RCC 7860 (cell line): Measurements from ENCODE around the gene CD209.
"Not testable (repeated sequence)": the region's sequence is repeated elsewhere in the genome, so short reads cannot be mapped to it uniquely, and the experiment has no call there.

Experiments
- DNase-seq: peaks from one replicate; pipeline ENCODE4 v3.0.0-alpha.2; 2015; ENCODE audit warnings: low spot score
- FAIRE-seq: peaks from 2 replicates; lab custom pipeline; 2012; peaks lifted over from hg19 to GRCh38; lab: Jason Lieb, UNC

Gene CD209

GRCh38 chr19:7769171-7769570, 21.8 kb upstream of the CD209 start:
- DNase-seq (no peak), FAIRE-seq (no peak)

GRCh38 chr19:7767487-7767886, 20.2 kb upstream of the CD209 start:
- DNase-seq (no peak), FAIRE-seq (no peak)

DNA sequence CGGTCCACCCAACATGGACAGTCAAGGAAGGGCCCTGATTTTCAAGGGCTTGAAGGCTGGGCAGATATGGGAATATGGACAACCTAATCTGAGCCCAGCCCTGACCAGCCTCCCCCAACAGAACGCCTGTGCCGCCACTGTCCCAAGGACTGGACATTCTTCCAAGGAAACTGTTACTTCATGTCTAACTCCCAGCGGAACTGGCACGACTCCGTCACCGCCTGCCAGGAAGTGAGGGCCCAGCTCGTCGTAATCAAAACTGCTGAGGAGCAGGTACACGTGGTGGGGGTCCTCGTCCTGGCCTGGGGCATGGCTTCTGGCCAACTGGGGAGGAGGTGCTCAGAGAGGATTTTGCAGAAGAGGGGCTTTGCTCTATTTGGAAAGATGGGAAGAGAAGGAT, 19.2 kb upstream of the CD209 start:
- DNase-seq: no peak
- no peak for FAIRE-seq

DNA sequence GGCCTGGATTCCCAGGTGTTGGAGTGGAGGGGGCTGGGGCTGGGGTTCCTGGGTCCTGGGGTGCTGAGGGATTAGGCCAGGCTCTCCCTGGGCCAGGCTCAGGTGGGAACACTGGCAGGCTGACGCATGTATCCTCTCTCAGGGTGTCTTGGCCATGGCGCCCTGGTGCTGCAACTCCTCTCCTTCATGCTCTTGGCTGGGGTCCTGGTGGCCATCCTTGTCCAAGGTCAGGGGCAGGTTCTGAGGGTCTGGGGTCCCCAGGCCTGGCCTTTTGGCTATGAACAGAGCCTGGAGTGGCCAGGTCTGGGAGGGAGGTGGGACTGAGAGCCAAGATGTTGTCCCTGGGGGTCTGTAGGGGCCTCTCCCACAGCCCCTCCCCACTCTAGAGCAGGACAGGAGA, 17.7 kb upstream of the CD209 start:
- not testable (repeated sequence) for FAIRE-seq, DNase-seq

- DNase-seq, FAIRE-seq: not testable (repeated sequence)
These were observed 16.8 kb upstream of the CD209 start for GRCh38 chr19:7764157-7764556.

- FAIRE-seq: no peak
- no peak for DNase-seq
These were observed 16.4 kb upstream of the CD209 start for GRCh38 chr19:7763696-7764095.

DNA sequence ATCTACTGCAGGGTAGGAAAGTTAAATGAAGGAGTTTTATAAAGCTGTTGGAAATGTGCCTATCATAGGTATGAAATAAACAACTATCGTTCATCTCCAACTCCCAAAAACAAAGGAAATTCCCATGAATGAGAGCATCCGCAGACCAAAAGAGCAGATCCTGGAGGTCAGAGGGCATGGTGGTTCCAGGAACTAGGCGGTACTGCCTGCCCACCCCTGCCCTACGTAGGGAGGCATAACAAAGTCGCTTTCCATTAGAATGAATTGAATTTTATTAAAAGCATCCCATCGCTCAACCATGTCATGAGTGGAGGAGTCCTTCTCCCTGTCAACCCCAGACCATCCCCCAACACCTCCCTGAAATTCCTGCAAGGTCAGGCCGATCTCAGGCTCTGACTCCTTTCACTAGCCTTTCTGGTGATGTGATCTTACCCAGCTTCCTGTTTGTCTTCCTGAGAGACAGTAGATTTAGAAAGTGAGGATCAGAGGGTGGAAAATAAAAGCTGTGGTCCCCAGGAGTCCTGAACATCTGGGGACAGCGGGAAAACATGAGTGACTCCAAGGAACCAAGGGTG, 15.5 kb upstream of the CD209 start, which contains the start of gene CLEC4M:
Gene CLEC4M, plus strand, starts transcription at position 525 of the 575 bp plus-strand sequence. Its CDS starts 24 bp downstream, at position 549.
- DNase-seq (no peak), FAIRE-seq (no peak)

- DNase-seq (no peak), FAIRE-seq (no peak)
These were observed 11.8 kb upstream of the CD209 start for GRCh38 chr19:7759156-7759555.

DNA sequence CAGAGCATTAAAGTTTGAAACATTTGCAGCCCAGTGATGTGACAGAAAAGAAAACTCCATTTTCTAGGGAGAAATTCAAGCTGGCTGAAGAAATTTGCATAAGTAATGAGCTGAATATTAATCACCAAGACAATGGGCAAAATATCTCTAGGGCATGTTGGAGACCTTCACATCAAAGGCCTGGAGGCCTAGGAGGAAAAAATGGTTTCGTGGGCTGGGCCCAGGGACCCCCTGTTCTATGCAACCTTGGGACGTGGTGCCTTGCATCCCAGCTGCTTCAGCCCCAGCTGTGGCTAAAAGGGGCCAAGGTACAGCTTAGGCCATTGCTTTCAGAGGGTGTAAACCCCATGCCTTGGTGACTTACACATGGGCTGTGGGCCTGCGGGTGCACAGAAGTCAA, 10.0 kb upstream of the CD209 start:
- DNase-seq: no peak
- FAIRE-seq: no peak

GRCh38 chr19:7756258-7756657, 8.9 kb upstream of the CD209 start:
- FAIRE-seq: no peak
- no peak for DNase-seq

DNA sequence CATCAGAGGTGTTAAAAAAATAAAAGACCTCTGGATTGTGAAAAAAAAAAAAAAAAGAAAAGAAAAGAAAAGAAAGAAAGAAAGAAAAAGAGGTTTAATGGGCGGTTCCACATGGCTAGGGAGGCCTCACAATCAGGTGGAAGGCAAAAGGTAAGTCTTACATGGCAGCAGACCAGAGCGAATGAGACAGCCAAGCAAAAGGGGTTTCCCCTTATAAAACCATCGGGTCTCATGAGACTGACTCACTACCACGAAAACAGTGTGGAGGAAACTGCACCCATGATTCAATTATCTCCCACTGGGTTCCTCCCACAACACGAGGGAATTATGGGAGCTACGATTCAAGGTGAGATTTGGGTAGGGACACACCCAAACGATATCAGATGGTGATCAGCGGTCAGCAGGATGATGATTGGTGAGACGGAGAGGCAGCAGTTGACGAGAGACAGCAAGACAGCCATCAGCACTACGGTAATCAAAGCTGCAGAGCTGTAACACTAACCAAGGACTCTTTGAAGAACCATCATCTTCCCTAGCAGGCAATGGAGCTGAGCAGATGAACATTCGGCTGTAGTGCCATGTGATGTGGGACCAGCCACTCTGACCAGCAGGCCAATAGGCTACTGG, 3.9 kb upstream of the CD209 start:
- DNase-seq (no peak), FAIRE-seq (no peak)

DNA sequence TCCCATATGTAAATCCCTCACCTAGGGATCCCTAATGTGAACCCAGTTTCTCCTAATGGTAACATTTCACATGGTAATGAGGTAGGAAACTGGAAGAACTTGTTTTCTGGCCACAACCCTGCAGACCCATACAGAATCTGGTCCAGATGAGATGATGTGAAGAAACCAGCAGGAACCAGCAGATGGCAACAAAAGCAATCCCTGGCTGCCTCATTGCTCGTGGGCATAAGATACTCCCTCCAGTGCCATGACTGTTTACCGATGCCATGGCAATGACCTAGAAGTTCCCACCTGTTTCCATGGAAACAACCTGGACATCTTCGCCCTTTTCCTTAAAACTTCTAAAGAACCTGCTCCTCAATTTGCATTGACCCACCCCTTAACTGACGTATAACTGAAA, 1.4 kb upstream of the CD209 start:
- no peak for FAIRE-seq
- DNase-seq: no peak

GRCh38 chr19:7748171-7748570, 837 bp upstream of the CD209 start:
- no peak for FAIRE-seq
- DNase-seq: no peak

GRCh38 chr19:7746306-7746705, 1.0 kb downstream of the CD209 start:
- DNase-seq, FAIRE-seq: not testable (repeated sequence)

DNA sequence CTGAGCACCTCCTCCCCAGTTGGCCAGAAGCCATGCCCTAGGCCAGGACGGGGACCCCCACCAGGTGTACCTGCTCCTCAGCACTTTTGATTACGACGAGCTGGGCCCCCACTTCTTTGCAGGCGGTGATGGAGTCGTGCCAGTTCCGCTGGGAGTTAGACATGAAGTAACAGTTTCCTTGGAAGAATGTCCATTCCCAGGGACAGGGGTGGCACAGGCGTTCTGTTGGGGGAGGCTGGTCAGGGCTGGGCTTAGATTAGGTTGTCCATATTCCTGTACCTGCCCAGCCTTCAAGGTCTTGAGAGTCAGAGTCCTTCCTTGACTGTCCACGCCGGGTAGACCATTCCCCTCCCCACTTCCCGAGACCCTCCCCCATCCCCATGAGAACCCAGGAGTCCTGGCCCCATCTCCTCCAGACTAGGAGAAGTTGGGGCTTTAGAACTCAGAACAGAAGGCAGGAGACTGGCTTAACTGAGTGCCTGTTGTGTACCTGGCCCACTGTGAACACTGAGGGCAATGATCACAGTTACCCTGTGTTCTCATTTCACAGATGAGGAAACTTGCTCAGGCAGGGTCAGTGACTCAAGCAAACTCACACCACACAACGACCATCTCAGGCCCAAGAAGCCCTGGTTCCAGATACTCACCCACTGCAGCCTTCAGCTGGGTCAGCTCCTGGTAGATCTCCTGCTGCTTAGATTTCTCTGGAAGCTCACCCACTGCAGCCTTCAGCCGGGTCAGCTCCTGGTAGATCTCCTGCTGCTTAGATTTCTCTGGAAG, 2.3 kb downstream of the CD209 start:
- DNase-seq: no peak
- no peak for FAIRE-seq

GRCh38 chr19:7744199-7744786, 3.0 kb downstream of the CD209 start:
- DNase-seq: no peak
- no peak for FAIRE-seq

DNA sequence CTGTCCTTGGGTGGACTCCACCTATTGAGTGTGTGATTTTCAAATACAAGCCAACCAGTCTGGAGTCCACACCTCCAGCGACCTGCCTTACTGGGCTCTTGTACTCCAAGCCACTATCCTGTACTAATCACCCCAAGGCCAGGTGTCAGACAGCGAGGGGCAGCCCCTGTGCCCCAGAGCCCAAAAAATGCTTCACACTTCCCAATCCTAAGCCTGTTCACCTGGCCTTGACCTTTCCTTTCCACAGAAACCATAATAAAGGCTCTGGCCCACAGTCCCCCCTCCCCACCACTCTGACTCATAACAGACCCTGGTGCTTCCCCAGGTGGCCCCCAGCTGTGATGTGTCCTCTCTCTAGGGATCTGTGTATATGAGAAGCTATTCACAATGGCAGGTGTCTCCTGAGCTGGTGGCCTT, 3.9 kb downstream of the CD209 start:
- DNase-seq (no peak), FAIRE-seq (no peak)

DNA sequence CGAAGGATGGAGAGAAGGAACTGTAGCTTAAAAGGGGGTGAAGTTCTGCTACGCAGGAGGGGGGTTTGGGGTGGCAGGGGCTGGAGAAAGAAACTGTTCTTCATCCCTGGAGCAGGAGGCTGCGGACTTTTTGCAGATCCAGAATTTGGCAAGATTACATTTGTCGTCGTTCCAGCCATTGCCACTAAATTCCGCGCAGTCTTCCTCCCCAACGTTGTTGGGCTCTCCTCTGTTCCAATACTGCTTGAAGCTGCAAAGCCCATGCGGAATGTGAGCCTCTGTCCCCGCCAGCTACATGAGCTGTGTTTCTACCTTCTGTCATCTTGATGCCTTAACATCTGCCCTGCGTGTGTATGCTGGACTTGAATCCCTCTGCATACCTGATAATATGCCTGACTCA, 4.3 kb downstream of the CD209 start:
- no peak for FAIRE-seq

GRCh38 chr19:7742575-7742974, 4.8 kb downstream of the CD209 start:
- DNase-seq (no peak), FAIRE-seq (no peak)

More for the DNA sequence above, 4.3 kb downstream of the CD209 start:
- no peak for DNase-seq

DNA sequence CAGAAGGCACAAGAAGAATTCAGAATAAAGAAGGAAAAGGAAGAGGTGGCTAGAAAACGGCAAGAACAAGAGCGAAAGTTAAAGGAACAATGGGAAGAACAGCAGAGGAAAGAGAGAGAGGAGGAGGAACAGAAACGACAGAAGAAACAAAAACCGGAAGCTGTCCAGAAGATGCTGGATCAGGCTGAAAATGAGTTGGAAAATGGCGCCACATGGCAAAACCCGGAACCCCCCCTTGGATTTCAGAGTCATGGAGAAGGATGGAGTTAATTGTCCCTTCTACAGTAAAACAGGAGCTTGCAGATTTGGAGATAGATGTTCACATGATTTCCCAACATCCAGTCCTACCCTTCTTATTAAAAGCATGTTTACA, 6.7 kb downstream of the CD209 start:
- FAIRE-seq: no peak

DNA sequence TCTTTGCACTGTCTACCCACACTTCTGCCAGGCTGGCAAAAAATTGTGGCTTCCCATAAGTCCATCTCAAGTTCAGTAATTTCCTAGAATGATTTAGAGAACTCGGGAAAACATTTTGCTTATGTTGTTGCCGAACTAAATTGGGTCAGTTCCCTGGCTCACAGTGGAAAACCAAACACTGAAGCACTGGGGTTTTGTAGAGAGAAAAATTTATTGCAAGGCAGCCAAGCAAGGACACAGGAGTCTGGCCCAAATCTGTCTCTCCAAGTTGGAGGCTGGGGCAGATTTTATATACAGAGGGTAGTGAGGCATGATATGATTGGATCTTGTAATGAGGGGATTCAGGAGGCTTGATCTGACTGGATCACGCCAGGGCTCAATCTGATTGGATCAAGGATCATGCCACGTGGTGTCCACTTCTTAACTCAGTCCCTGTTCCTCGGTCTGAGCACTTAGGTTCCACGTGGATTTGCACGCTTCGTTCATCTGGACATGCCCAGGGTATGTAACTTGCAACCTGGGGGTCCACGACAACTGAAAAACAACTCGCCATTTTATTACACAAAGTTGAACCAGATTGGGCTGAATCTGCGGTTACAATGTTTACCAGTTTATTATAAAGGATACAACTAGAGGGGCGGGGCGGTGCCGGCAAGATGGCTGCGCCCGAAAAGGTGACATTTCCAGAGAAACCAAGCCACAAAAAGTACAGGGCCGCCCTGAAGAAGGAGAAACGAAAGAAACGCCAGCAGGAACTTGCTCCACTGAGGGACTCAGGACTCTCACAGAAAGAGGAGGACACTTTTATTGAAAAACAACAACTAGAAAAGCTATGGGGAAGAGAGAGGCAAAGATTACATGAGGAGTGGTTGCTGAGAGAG, 7.3 kb downstream of the CD209 start:
- DNase-seq (no peak), FAIRE-seq (no peak)

More for the DNA sequence above, 6.7 kb downstream of the CD209 start:
- DNase-seq: no peak
